Osteoblast (primary cell): ENCODE measurements around the gene IL3. TPM values are rescaled to one million over a fixed set of nuclear protein-coding genes. Genes with fewer than 3 reads are reported as not detected.
A peak's percentile ranks its signal among the peaks of the same experiment; 100 is the strongest.

ENCODE experiments used
- DNase-seq: peaks from one replicate; pipeline ENCODE4 v3.0.0; 2011; ENCODE audit warnings: low spot score, mixed read lengths; ENCODE audit not compliant: insufficient read length; ENCODE audit errors: missing footprints
- H2AFZ ChIP-seq: 2 replicates; pipeline ENCODE4 v1.6.0; 2011; ENCODE audit warnings: mild to moderate bottlenecking, low read length
- H3K27ac ChIP-seq: 2 replicates; pipeline ENCODE4 v1.5.1; 2011; ENCODE audit warnings: mild to moderate bottlenecking, low read depth, low read length, moderate library complexity
- H3K27me3 ChIP-seq: 2 replicates; pipeline ENCODE4 v1.6.0; 2012; ENCODE audit warnings: mild to moderate bottlenecking, control low read depth, inconsistent platforms, low read length, moderate library complexity; ENCODE audit not compliant: insufficient read depth
- H3K36me3 ChIP-seq: 2 replicates; pipeline ENCODE4 v1.5.1; 2011; ENCODE audit warnings: mild to moderate bottlenecking, low read length, control low read depth, moderate library complexity; ENCODE audit not compliant: insufficient read depth
- H3K4me1 ChIP-seq: 2 replicates; pipeline ENCODE4 v1.5.1; 2011; ENCODE audit warnings: mild to moderate bottlenecking, low read length, control low read depth, moderate library complexity; ENCODE audit not compliant: insufficient read depth
- H3K4me2 ChIP-seq: 2 replicates; pipeline ENCODE4 v1.6.0; 2011; ENCODE audit warnings: mild to moderate bottlenecking, low read length; ENCODE audit not compliant: insufficient read depth
- H3K4me3 ChIP-seq: fragments of 200-600 bp; sonication (generic); 3 replicates; pipeline ENCODE4 v1.5.1; 2012; ENCODE audit warnings: mild to moderate bottlenecking, low read length, inconsistent platforms; ENCODE audit not compliant: insufficient read depth
- H3K79me2 ChIP-seq: 2 replicates; pipeline ENCODE4 v1.6.0; 2012; ENCODE audit warnings: mild to moderate bottlenecking, low read length, control low read depth, inconsistent platforms; ENCODE audit not compliant: insufficient read depth
- H3K9me3 ChIP-seq: 2 replicates; pipeline ENCODE4 v1.5.1; 2011; ENCODE audit warnings: low read depth, low read length, control low read depth
- H4K20me1 ChIP-seq: 2 replicates; pipeline ENCODE4 v1.6.0; 2012; ENCODE audit warnings: mild to moderate bottlenecking, low read length, control low read depth; ENCODE audit not compliant: insufficient read depth
- total RNA-seq: library from RNA; depleted of rRNA; stranded (reverse); fragments of >200 nt; gene quantifications from 2 replicates; pipeline ENCODE4 v1.2.3, GENCODE V29; 2012
- TF ChIP-seq, protein P1 (sequence below): IDR thresholded peaks from 2 replicates; pipeline ENCODE4 v1.5.1; 2011; ENCODE audit warnings: mild to moderate bottlenecking, low read depth, low read length, moderate library complexity; ENCODE audit errors: extremely low read depth

The IL3 gene
- total RNA-seq, 1 donor, result not detected

DNA sequence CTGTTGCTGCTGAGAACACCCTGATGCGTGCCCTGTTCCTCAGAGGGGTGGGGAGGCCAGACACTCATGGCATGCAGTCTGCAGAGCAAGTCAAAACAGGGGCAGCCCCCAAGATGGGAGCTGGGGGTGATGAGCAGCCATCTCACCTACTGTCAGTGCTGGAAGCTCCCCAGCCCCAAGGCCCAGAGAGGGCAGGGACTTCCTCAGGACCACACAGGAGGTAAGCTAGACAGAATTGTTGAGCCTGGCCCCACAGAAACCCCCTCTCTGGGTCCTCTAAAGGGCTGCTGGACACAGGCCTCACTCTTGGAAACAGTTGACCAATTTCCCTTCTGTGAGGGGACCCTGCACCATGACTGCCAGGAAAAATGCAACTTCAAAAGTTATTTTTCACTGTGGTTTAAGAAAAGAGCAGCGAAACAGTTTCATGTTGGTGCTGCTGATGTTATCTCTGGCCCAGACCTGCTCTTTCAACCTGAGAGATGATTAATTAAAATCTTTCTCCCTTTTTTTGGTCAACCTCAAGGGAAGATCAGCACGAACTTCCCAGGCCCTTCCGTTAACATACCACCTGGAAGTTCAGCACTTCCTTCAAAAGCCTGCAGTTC, 22.7 kb downstream of the IL3 start:
- Histone ChIP-seq H3K27ac (no peak overlapping the region), H3K27me3 (no peaks in the 10 kb centered on the region), H2AFZ (no peak overlapping the region), H3K4me2 (no peak overlapping the region), H3K9me3 (no peaks in the 10 kb centered on the region), H3K4me1 (peaks cover 18% of the 10 kb centered on the region), H3K4me3 (no peak overlapping the region), H3K79me2 (no peaks in the 10 kb centered on the region), H3K36me3 (no peaks in the 10 kb centered on the region), H4K20me1 (no peaks in the 10 kb centered on the region)
- TF ChIP-seq, protein P1, sequence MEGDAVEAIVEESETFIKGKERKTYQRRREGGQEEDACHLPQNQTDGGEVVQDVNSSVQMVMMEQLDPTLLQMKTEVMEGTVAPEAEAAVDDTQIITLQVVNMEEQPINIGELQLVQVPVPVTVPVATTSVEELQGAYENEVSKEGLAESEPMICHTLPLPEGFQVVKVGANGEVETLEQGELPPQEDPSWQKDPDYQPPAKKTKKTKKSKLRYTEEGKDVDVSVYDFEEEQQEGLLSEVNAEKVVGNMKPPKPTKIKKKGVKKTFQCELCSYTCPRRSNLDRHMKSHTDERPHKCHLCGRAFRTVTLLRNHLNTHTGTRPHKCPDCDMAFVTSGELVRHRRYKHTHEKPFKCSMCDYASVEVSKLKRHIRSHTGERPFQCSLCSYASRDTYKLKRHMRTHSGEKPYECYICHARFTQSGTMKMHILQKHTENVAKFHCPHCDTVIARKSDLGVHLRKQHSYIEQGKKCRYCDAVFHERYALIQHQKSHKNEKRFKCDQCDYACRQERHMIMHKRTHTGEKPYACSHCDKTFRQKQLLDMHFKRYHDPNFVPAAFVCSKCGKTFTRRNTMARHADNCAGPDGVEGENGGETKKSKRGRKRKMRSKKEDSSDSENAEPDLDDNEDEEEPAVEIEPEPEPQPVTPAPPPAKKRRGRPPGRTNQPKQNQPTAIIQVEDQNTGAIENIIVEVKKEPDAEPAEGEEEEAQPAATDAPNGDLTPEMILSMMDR, result no peak
- peak; percentile 23 for DNase-seq

DNA sequence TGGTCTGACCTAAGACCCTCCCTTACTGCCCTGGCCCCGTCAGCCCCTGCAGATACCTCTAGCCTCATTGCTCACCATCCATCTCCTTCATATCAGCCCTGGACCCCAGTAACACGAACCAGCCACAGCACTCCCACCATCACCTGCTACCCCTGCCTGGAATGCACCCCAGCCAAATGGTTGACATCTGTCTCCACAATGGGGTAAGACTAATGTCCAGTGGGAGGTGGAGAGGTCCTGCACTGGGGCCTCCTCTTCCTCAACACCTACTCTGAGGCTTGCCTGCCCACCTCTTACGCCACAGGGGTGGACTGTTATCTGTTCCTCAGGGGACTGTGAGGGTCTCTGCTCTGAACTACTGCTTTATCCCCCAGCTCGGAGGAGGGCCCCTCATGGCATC, 25.2 kb downstream of the IL3 start:
- Histone ChIP-seq H3K36me3 (no peaks in the 10 kb centered on the region), H2AFZ (no peak overlapping the region), H3K27ac (no peak overlapping the region), H3K9me3 (no peaks in the 10 kb centered on the region), H3K27me3 (no peaks in the 10 kb centered on the region), H3K4me3 (no peak overlapping the region), H3K79me2 (no peaks in the 10 kb centered on the region), H4K20me1 (no peaks in the 10 kb centered on the region), H3K4me2 (no peak overlapping the region), H3K4me1 (peaks cover 23% of the 10 kb centered on the region)
- TF ChIP-seq, protein P1, result no peak
- DNase-seq, result peak; percentile 47

DNA sequence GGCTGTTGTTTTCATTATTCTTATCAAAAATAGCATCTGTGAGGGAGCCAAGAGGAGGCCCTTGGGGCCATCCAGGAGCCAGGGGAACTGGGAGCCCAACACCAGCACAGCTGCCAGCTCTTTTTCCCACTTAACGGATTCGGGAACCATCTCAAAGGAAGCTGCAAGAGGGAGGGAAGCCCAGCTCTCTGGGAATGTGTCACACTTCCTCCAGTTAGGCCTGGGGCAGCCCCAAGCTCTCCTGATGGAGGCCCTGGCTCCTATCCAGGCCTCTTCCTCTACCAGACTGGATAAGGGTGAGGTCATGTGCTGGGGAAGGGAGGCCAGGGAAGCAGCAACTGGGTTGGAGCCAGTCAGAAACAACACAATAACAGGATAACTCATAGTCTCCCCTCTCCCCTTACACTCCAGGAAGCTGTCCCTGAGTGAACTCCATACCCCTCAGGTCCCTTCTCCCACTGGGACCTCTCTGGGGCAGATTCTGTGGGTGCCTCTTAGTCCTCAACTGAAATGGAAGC, 25.9 kb downstream of the IL3 start:
- H3K9me3 ChIP-seq, result no peaks in the 10 kb centered on the region
- H3K79me2 ChIP-seq, result no peaks in the 10 kb centered on the region
- H3K36me3 ChIP-seq, result no peaks in the 10 kb centered on the region
- peaks cover 23% of the 10 kb centered on the region for H3K4me1 ChIP-seq
- no peak overlapping the region for H3K4me3 ChIP-seq
- TF ChIP-seq, protein P1, result no peak
- peak overlapping the region; percentile 58 for H2AFZ ChIP-seq
- H3K27ac ChIP-seq, result peak overlapping the region; percentile 36
- H3K4me2 ChIP-seq, result peak overlapping the region; percentile 2
- no peaks in the 10 kb centered on the region for H4K20me1 ChIP-seq
- no peaks in the 10 kb centered on the region for H3K27me3 ChIP-seq
- peak; percentile 97 for DNase-seq

DNA sequence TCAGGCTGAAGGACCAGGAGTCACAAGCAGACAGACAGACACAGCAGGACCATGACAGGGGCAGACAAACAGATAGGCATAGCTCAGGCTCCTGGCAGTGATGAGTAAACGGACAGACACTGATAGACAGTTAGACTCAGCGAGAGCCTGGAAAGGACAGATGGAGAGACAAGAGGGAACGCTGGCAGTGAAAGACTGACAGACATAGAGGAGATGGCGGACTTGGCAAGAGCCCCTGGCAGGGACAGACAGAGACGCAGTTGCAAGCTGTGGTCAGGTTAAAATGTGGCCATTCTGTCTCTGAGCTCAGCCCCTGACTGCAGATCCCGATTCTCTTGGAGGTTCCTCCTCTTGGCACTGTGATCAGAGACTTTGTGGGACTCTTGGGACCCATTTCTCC, 26.7 kb downstream of the IL3 start:
- Histone ChIP-seq H3K27me3 (no peaks in the 10 kb centered on the region), H4K20me1 (no peaks in the 10 kb centered on the region), H3K27ac (no peak overlapping the region), H3K79me2 (no peaks in the 10 kb centered on the region), H3K4me3 (no peak overlapping the region), H3K4me2 (no peak overlapping the region), H3K9me3 (no peaks in the 10 kb centered on the region), H2AFZ (no peak overlapping the region), H3K36me3 (no peaks in the 10 kb centered on the region), H3K4me1 (peaks cover 23% of the 10 kb centered on the region)
- no peak for DNase-seq
- TF ChIP-seq, protein P1, result no peak
